ENCODE data around the gene AKR1D1.
"Not testable (repeated sequence)": the region's sequence is repeated elsewhere in the genome, so short reads cannot be mapped to it uniquely, and the experiment has no call there.

AKR1D1 gene

GRCh38 chr7:138076196-138076595 lies at the start of gene AKR1D1:
AKR1D1 (plus strand) TSS chr7:138076459; CDS start chr7:138076519, 60 bp downstream.
- DNase-seq, result no peak

- no peak for DNase-seq
Measured at GRCh38 chr7:138027100-138027499, 49.2 kb upstream of the AKR1D1 start.

- no peak for DNase-seq
Measured at GRCh38 chr7:138029126-138029525, 47.1 kb upstream of the AKR1D1 start.

GRCh38 chr7:138029941-138030340 lies 46.3 kb upstream of the AKR1D1 start:
- DNase-seq, result no peak

GRCh38 chr7:138030679-138031351 lies 45.4 kb upstream of the AKR1D1 start:
- DNase-seq, result no peak

GRCh38 chr7:138032186-138032585 lies 44.1 kb upstream of the AKR1D1 start:
- DNase-seq, result no peak

GRCh38 chr7:138032770-138033169 lies 43.5 kb upstream of the AKR1D1 start:
- DNase-seq, result no peak

- DNase-seq, result no peak
Measured at GRCh38 chr7:138033241-138033640, 43.0 kb upstream of the AKR1D1 start.

- DNase-seq, result no peak
Measured at GRCh38 chr7:138036135-138036534, 40.1 kb upstream of the AKR1D1 start.

GRCh38 chr7:138040063-138040462 lies 36.2 kb upstream of the AKR1D1 start:
- DNase-seq, result not testable (repeated sequence)

- no peak for DNase-seq
Measured at GRCh38 chr7:138044897-138045296, 31.4 kb upstream of the AKR1D1 start.

- no peak for DNase-seq
Measured at GRCh38 chr7:138047907-138048306, 28.4 kb upstream of the AKR1D1 start.

GRCh38 chr7:138049505-138050116 lies 26.6 kb upstream of the AKR1D1 start:
- no peak for DNase-seq

GRCh38 chr7:138051712-138052247 lies 24.5 kb upstream of the AKR1D1 start:
- DNase-seq, result not testable (repeated sequence)

GRCh38 chr7:138052696-138053095 lies 23.6 kb upstream of the AKR1D1 start:
- no peak for DNase-seq

GRCh38 chr7:138055698-138056097 lies 20.6 kb upstream of the AKR1D1 start:
- not testable (repeated sequence) for DNase-seq

- no peak for DNase-seq
Measured at GRCh38 chr7:138063400-138063799, 12.9 kb upstream of the AKR1D1 start.

- no peak for DNase-seq
Measured at GRCh38 chr7:138064856-138065357, 11.4 kb upstream of the AKR1D1 start.

GRCh38 chr7:138065827-138066226 lies 10.4 kb upstream of the AKR1D1 start:
- DNase-seq, result no peak

- DNase-seq, result no peak
Measured at GRCh38 chr7:138066954-138067394, 9.3 kb upstream of the AKR1D1 start.

GRCh38 chr7:138067774-138068173 lies 8.5 kb upstream of the AKR1D1 start:
- no peak for DNase-seq

GRCh38 chr7:138070908-138071307 lies 5.4 kb upstream of the AKR1D1 start:
- no peak for DNase-seq

- no peak for DNase-seq
Measured at GRCh38 chr7:138072726-138073125, 3.5 kb upstream of the AKR1D1 start.

- DNase-seq, result no peak
Measured at GRCh38 chr7:138074121-138074520, 2.1 kb upstream of the AKR1D1 start.
